ENCODE results near the gene P4HA1. TPM values are rescaled to one million over a fixed set of nuclear protein-coding genes. Genes with fewer than 3 reads are reported as not detected.
"Not testable (repeated sequence)": the region's sequence is repeated elsewhere in the genome, so short reads cannot be mapped to it uniquely, and the experiment has no call there.

Gene P4HA1
- total RNA-seq, 1 experiment from 2014 or later, result 46.5 TPM

DNA sequence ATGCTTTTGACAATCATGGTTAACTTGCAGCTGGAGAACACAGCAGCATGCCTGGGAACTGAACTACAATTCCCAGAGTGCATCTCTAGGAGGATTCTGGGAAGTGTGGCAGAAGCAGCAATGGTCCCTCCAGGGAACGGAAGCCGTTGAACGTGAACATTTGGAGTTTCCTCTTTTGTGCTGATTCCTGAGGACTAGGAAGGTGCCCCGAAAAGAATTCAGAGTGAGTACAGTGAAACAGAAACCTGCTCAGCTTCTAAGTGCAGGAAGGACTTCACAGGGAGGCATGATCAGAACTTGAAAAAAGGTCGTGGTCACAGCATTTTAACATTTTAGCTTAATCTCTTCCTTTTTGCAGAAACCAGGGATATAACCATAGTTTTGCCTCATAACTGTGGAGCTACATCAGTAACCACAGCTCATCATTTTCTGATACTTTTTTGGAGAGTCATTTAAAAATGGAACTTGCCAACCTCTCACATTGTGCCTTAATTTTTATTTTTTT, 13.7 kb upstream of the P4HA1 start, which contains the start of gene NUDT13:
NUDT13 (plus strand) TSS at position 111 of the 505 bp plus-strand sequence. CDS start 3,911 bp downstream, outside the sequence.
- intact Hi-C loops (cut with micrococcal nuclease; ENCODE audit: unreplicated experiment), result loop anchor here (1.0 to 5.0 kb wide), 2 partner anchors 14 to 57 kb away; partner anchors contain the start of genes ECD, FAM149B1 and P4HA1
- ChIA-PET CTCF (interaction anchor here (0.6 to 3.1 kb wide), 4 partner anchors 9 to 1902 kb away, joined by 3 to 40 read pairs (median 4); partner anchors contain the start of gene P4HA1), POLR2A (interaction anchor here (0.6 to 3.1 kb wide), 8 partner anchors 14 to 484 kb away, joined by 3 to 43 read pairs (median 3); partner anchors contain the start of genes DNAJC9, ECD, FAM149B1 and MICU1)
- peak within 1 kb of the TSS; percentile 85 for H3K4me3 Mint-ChIP-seq (ENCODE audit: unreplicated experiment)
- H3K9me3 Mint-ChIP-seq (ENCODE audit: unreplicated experiment), result no peaks in the 10 kb centered on the region
- Histone ChIP-seq H3K36me3 (ENCODE audit: control insufficient read depth, insufficient read depth, low read length) (no peaks in the 10 kb centered on the region), H3K9me3 (no peaks in the 10 kb centered on the region), H3K27me3 (replicated peaks; ENCODE audit: control insufficient read depth, insufficient read depth, low read length) (no peaks in the 10 kb centered on the region), H3K4me1 (peaks cover 11% of the 10 kb centered on the region), H3K4me3 (ENCODE audit: low read depth, low read length) (peak within 1 kb of the TSS; percentile 52)
- no peaks in the 10 kb centered on the region for H3K27me3 Mint-ChIP-seq (ENCODE audit: insufficient read depth, unreplicated experiment)
- no peaks in the 10 kb centered on the region for H3K4me1 Mint-ChIP-seq (ENCODE audit: low read depth, unreplicated experiment)
- peaks cover 21% of the 10 kb centered on the region for H3K36me3 Mint-ChIP-seq (ENCODE audit: insufficient read depth, unreplicated experiment)
- TF ChIP-seq, protein P1, sequence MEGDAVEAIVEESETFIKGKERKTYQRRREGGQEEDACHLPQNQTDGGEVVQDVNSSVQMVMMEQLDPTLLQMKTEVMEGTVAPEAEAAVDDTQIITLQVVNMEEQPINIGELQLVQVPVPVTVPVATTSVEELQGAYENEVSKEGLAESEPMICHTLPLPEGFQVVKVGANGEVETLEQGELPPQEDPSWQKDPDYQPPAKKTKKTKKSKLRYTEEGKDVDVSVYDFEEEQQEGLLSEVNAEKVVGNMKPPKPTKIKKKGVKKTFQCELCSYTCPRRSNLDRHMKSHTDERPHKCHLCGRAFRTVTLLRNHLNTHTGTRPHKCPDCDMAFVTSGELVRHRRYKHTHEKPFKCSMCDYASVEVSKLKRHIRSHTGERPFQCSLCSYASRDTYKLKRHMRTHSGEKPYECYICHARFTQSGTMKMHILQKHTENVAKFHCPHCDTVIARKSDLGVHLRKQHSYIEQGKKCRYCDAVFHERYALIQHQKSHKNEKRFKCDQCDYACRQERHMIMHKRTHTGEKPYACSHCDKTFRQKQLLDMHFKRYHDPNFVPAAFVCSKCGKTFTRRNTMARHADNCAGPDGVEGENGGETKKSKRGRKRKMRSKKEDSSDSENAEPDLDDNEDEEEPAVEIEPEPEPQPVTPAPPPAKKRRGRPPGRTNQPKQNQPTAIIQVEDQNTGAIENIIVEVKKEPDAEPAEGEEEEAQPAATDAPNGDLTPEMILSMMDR (IDR thresholded peaks at IDR 0.05; ENCODE audit: insufficient read depth in 1 of 2, low read depth in 1 of 2, low read length in 1 of 2, severe bottlenecking in 1 of 2, unreplicated experiment in 1 of 2), result no peak
- peak; percentile 84 to 86 for DNase-seq
- BruUV-seq (replicated peaks), result TSS peak; percentile 93
- peak within 1 kb of the TSS; percentile 90 for H3K27ac Mint-ChIP-seq (ENCODE audit: unreplicated experiment)

DNA sequence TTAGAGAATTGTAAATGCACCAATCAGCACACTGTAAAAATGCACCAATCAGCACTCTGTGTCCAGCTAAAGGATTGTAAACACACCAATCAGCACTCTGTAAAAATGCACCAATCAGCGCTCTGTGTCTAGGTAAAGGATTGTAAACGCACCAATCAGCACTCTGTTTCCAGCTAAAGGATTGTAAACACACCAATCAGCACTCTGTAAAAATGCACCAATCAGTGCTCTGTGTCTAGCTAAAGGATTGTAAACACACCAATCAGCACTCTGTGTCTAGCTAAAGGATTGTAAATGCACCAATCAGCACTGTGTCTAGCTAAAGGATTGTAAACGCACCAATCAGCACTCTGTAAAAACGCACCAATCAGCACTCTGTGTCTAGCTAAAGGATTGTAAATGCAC, 12.6 kb upstream of the P4HA1 start:
- peaks cover 11% of the 10 kb centered on the region for H3K4me1 ChIP-seq
- H3K4me1 Mint-ChIP-seq (ENCODE audit: low read depth, unreplicated experiment); H3K27me3 Mint-ChIP-seq (ENCODE audit: insufficient read depth, unreplicated experiment); H3K27ac Mint-ChIP-seq (ENCODE audit: unreplicated experiment); H3K4me3 ChIP-seq (ENCODE audit: low read depth, low read length); POLR2A ChIA-PET; BruUV-seq (replicated peaks); H3K36me3 ChIP-seq (ENCODE audit: control insufficient read depth, insufficient read depth, low read length); H3K27me3 ChIP-seq (replicated peaks; ENCODE audit: control insufficient read depth, insufficient read depth, low read length); H3K4me3 Mint-ChIP-seq (ENCODE audit: unreplicated experiment); intact Hi-C loops (cut with micrococcal nuclease; ENCODE audit: unreplicated experiment); H3K9me3 ChIP-seq; DNase-seq; H3K9me3 Mint-ChIP-seq (ENCODE audit: unreplicated experiment): not testable (repeated sequence)
- peaks cover 21% of the 10 kb centered on the region for H3K36me3 Mint-ChIP-seq (ENCODE audit: insufficient read depth, unreplicated experiment)
- CTCF ChIA-PET, result interaction anchor here (3.1 kb wide), 1 partner anchor 13 kb away, joined by 40 read pairs; the partner anchor contains the start of gene P4HA1

GRCh38 chr10:73106301-73106700, 9.6 kb upstream of the P4HA1 start:
- intact Hi-C loops (cut with micrococcal nuclease; ENCODE audit: unreplicated experiment), result no loop called here
- Histone ChIP-seq H3K9me3 (no peaks in the 10 kb centered on the region), H3K36me3 (ENCODE audit: control insufficient read depth, insufficient read depth, low read length) (no peaks in the 10 kb centered on the region), H3K27me3 (replicated peaks; ENCODE audit: control insufficient read depth, insufficient read depth, low read length) (no peaks in the 10 kb centered on the region), H3K4me3 (ENCODE audit: low read depth, low read length) (no peak overlapping the region), H3K4me1 (peaks cover 3% of the 10 kb centered on the region; the same call in 1 of the 2 replicates)
- ChIA-PET CTCF (no interaction called here), POLR2A (no interaction called here)
- Mint-ChIP-seq H3K9me3 (ENCODE audit: unreplicated experiment) (no peaks in the 10 kb centered on the region), H3K27ac (ENCODE audit: unreplicated experiment) (no peak overlapping the region), H3K4me1 (ENCODE audit: low read depth, unreplicated experiment) (no peaks in the 10 kb centered on the region), H3K36me3 (ENCODE audit: insufficient read depth, unreplicated experiment) (peaks cover 19% of the 10 kb centered on the region), H3K4me3 (ENCODE audit: unreplicated experiment) (no peak overlapping the region), H3K27me3 (ENCODE audit: insufficient read depth, unreplicated experiment) (no peaks in the 10 kb centered on the region)
- no TSS peak for BruUV-seq (replicated peaks)
- no peak for DNase-seq
- TF ChIP-seq, protein P1 (IDR thresholded peaks at IDR 0.05; ENCODE audit: insufficient read depth in 1 of 2, low read depth in 1 of 2, low read length in 1 of 2, severe bottlenecking in 1 of 2, unreplicated experiment in 1 of 2), result no peak

All from Caco-2 (cell line).